Stimulated activated effector memory CD8-positive, alpha-beta T cell treated with anti-CD3 and anti-CD28 coated beads, Interleukin-12 subunit alpha, Interleukin-12 subunit beta, amount 100 ng/mL, for 72 hours (primary cell): ENCODE measurements around the gene CYBA.
A peak's percentile ranks its signal among the peaks of the same experiment; 100 is the strongest.

Experiments
- ATAC-seq: fragments of 150-1000 bp; cut with Tn5 transposase; 2 replicates; pipeline ENCODE4 v1.10.0; 2021
- DNase-seq, 2 donors: peaks; one replicate each; pipeline ENCODE4 v3.0.0; 2021 to 2022; ENCODE audit warnings: low spot score in 2 of 2
- H3K27ac Mint-ChIP-seq: one replicate; pipeline ENCODE4 v1.8.0; 2022; ENCODE audit warnings: mild to moderate bottlenecking, mixed read lengths
- H3K36me3 Mint-ChIP-seq: one replicate; pipeline ENCODE4 v1.8.0; 2022; ENCODE audit warnings: mild to moderate bottlenecking, mixed read lengths
- H3K4me1 Mint-ChIP-seq: one replicate; pipeline ENCODE4 v1.8.0; 2022; ENCODE audit warnings: mixed read lengths
- H3K4me3 Mint-ChIP-seq: one replicate; pipeline ENCODE4 v1.8.0; 2022; ENCODE audit warnings: mild to moderate bottlenecking, mixed read lengths
- H3K9me3 Mint-ChIP-seq: one replicate; pipeline ENCODE4 v1.8.0; 2022; ENCODE audit warnings: mixed read lengths

CYBA gene

DNA sequence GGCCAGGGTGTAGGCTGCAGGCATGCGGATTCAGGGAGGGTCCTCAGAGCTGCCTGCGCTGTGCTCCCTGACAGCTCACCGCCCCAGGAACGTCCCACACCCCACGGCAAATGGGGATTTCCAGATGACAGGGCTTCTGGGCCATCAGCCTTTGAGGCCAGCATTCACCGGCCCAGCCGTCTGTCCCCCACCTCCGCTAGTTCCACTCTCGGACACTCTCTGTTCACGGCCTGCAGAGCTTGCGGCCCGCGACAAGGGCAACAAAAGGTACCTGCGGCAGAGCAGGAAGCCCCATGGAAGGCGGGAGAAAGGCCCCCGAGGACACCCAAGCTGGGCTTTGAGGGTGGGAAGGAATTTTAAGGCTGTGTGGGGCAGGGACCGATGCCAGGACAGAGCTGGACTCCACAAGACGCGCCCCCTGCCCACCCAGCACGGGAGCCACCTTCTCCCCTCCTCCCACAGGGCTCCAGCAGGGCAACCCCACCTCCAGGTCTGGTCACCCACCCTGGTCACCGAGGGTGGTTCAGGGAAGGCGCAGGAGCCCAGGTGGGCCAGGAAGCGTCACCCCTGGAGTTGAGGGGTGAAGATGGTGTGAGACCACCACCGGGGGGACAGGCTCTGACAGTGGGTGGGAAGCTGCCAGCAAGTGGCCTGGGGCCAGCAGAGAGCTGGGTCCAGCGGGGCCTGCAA lies 5.6 kb upstream of the CYBA start:
- Mint-ChIP-seq H3K4me1 (peaks cover 34% of the 10 kb centered on the region), H3K27ac (no peak overlapping the region), H3K9me3 (no peaks in the 10 kb centered on the region), H3K4me3 (no peak overlapping the region), H3K36me3 (peaks cover 75% of the 10 kb centered on the region)
- no peak for ATAC-seq
- no peak for DNase-seq

DNA sequence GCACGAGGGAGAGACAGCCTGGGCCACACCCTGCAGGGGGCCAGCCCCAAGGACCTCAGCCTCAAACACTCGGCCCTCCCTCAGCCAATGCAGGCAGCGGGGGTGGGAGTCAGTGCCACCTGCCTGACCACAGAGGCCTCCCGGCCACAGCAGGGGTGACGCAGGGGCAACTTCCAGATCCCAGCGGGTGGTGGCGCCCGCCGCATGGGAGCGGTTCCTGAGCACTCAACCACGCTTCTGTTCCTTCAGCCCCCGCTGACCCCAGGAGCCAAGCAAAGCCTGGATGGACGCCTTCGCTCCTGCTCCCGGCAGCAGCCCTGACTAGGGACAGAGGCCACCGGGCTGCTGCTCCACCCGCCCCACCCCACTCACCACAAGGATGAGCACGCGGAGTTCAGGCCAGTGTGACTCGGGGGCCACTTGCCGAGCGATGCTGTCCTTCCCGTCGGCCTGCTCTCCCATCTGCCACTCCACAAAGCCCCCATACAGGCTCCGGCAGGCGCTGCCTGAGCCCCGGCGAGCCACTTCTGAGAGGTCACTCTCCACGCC lies 5.0 kb upstream of the CYBA start:
- DNase-seq (no peak), ATAC-seq (no peak)
- H3K4me3 Mint-ChIP-seq = no peak overlapping the region
- peaks cover 75% of the 10 kb centered on the region for H3K36me3 Mint-ChIP-seq
- H3K9me3 Mint-ChIP-seq = no peaks in the 10 kb centered on the region
- H3K27ac Mint-ChIP-seq = no peak overlapping the region
- H3K4me1 Mint-ChIP-seq = peaks cover 33% of the 10 kb centered on the region

DNA sequence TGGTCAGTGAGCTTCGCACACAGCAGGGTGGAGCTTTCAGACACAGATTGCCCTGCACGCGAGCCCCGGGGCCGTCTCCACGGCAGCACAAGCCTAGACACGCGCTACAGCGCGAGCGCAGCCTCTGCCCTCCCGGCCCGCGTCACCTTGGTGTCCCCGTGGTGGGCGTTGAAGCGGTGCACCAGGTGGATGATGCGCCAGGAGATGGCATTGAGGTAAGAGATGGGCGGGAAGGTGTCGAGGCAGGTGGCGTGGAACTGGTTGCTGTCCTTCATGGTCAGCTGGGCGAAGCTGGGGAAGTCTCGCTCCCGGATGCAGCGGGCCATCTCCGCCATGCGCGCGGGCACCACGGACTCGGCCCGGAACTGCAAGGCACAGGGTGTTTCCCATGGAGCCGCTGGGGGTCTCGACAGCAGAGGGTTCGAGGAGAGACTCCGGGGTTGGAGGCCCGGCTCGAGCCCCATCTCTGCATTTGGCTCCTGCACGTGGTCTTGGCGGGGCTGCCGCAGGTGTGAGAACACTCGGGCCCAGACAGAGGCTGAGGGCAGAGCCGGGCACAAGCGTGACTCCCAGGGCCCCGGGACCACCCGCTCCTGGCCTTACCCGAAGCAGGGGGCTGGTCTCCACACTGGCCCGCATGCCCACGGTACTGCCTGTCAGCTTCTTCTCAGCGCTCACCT lies 4.3 kb upstream of the CYBA start:
- Mint-ChIP-seq H3K9me3 (no peaks in the 10 kb centered on the region), H3K27ac (peak overlapping the region; percentile 83), H3K4me1 (peaks cover 34% of the 10 kb centered on the region), H3K4me3 (no peak overlapping the region), H3K36me3 (peaks cover 78% of the 10 kb centered on the region)
- no peak for ATAC-seq
- no peak for DNase-seq

DNA sequence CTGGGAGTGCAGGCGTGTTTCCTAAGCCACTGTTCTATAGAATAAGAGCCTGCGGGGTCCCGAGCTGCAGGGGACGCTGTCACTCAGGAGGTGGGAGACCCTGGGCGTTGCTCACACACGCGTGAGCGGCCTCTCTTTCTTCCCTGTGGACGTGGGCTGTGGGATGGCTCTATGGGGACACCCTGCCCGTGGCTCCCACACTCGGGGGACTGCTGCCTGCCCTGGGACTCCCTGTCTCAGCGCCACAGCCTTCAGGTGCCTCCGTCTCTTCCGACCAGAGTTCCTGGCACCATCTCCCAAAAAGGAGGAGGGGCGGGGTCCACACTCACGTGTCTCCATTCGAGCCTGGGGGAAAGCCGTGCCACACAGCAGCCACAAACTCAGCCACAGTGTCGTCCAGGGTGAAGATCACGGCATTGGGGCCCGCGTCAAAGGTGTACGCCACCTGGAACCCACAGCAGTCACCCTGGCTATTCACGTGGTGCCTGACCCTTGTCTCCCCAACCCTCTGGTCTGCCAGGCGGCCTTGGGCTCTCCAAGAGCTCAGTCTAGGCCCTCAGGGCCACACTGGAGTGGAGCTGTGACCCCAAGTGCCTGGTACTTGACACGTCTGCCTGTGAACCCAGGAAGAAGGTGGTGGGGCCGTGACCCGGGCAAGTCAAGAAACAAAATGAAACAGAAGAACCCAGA lies 3.7 kb upstream of the CYBA start:
- Mint-ChIP-seq H3K36me3 (peaks cover 78% of the 10 kb centered on the region), H3K27ac (peak overlapping the region; percentile 83), H3K4me1 (peaks cover 41% of the 10 kb centered on the region), H3K4me3 (no peak overlapping the region), H3K9me3 (no peaks in the 10 kb centered on the region)
- no peak for DNase-seq
- ATAC-seq = no peak

GRCh38 chr16:88653596-88654362 lies 2.9 kb upstream of the CYBA start:
- no peak for ATAC-seq
- no peak overlapping the region for H3K4me3 Mint-ChIP-seq
- DNase-seq = no peak
- peaks cover 43% of the 10 kb centered on the region for H3K4me1 Mint-ChIP-seq
- H3K36me3 Mint-ChIP-seq = peaks cover 81% of the 10 kb centered on the region
- H3K9me3 Mint-ChIP-seq = no peaks in the 10 kb centered on the region
- peak overlapping the region; percentile 74 for H3K27ac Mint-ChIP-seq

- ATAC-seq (no peak), DNase-seq (no peak)
- H3K4me3 Mint-ChIP-seq = no peak overlapping the region
- H3K36me3 Mint-ChIP-seq = peaks cover 81% of the 10 kb centered on the region
- peak overlapping the region; percentile 74 for H3K27ac Mint-ChIP-seq
- H3K9me3 Mint-ChIP-seq = no peaks in the 10 kb centered on the region
- peaks cover 41% of the 10 kb centered on the region for H3K4me1 Mint-ChIP-seq
Observed at GRCh38 chr16:88653101-88653500, 2.2 kb upstream of the CYBA start.

GRCh38 chr16:88652762-88653063 lies 1.9 kb upstream of the CYBA start:
- H3K9me3 Mint-ChIP-seq = no peaks in the 10 kb centered on the region
- ATAC-seq = no peak
- H3K27ac Mint-ChIP-seq = peak overlapping the region; percentile 74
- DNase-seq = no peak
- no peak overlapping the region for H3K4me3 Mint-ChIP-seq
- peaks cover 41% of the 10 kb centered on the region for H3K4me1 Mint-ChIP-seq
- peaks cover 77% of the 10 kb centered on the region for H3K36me3 Mint-ChIP-seq

- no peak for ATAC-seq
- H3K36me3 Mint-ChIP-seq = peaks cover 73% of the 10 kb centered on the region
- peak overlapping the region; percentile 84 for H3K4me3 Mint-ChIP-seq
Observed at GRCh38 chr16:88651989-88652761, 1.3 kb upstream of the CYBA start.

DNA sequence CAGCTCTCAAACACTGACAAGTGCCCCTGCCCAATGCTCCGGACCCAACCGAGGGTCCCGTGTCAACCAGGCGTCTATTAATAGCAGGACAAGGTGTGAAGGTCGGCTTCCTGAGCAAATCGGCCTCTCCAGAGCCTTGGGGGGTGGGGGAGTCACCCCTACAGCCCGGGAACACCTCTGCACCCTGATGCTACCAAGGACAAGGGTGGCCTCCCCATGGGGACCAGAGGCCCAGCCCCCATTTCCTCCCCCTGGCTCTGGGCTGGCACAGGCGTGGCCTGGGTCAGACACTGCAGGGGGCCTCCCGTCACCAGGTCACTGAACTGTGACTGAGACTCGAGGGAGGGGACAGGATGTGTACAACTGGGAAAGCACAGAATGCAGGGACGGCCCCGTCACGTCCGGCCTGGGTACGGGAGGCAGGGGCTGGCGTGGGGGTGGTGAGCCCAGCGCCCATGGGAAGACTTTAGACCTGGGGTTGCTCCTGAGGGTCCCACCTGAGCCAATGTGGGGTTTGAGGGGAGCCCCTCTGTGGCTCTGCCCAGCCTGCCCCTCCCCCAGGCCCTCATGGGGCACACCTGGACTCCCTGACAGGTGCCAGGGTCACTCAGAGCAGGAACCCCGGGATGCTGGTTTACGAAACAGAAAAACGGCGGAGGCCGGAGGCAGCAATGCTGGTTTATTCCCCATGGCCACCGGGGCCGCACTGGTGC lies 579 bp upstream of the CYBA start:
- Mint-ChIP-seq H3K4me3 (peak overlapping the region; percentile 84), H3K4me1 (peaks cover 41% of the 10 kb centered on the region), H3K9me3 (no peaks in the 10 kb centered on the region), H3K36me3 (peaks cover 73% of the 10 kb centered on the region), H3K27ac (peak overlapping the region; percentile 95)
- peak; percentile 68 to 93 for DNase-seq
- ATAC-seq = peak; percentile 92

More at GRCh38 chr16:88651989-88652761, 1.3 kb upstream of the CYBA start:
- no peak for DNase-seq
- Mint-ChIP-seq H3K9me3 (no peaks in the 10 kb centered on the region), H3K27ac (peak overlapping the region; percentile 95), H3K4me1 (peaks cover 41% of the 10 kb centered on the region)

- H3K27ac Mint-ChIP-seq = peak overlapping the region; percentile 95
- no peaks in the 10 kb centered on the region for H3K9me3 Mint-ChIP-seq
- peaks cover 76% of the 10 kb centered on the region for H3K36me3 Mint-ChIP-seq
- peak overlapping the region; percentile 84 for H3K4me3 Mint-ChIP-seq
- DNase-seq (peak in 1 of 2 donors; percentile 79), ATAC-seq (no peak)
- H3K4me1 Mint-ChIP-seq = peaks cover 44% of the 10 kb centered on the region
Observed at GRCh38 chr16:88649924-88650748, 717 bp downstream of the CYBA start.

DNA sequence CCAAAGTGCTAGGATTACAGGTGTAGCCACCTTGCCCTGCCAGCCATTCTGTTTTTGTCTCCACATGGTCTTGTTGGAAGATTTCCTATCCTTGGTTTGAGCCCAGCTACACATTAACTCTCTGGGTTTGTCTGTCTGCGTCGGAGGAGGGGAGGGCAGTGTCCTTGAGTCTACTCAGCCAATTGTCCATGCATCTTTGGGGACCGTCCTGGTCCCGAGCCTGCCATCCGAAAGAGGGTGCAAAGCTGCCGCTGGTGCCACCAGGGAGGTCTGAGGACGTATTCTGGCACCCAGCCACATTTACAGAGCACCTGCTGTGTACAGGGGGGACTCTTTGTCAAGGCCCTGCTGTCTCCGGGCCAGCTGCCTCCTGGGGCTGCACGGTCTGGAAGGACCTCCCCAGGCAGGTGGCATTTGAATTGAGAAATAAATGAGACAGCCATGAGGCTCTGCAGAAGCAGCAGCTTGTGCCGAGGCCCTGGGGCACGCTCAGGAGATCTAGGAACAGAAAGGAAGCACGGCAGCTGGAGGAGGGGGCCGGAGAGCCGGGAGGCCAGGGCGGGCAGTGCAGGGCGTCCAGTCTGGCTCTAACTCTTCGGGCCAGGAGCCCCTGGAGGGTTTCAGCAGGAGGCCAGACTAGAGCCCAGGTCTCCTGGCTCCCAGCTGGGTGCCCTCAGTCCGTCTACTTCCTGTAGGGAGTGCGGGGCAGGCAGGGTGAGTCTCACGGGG lies 1.5 kb downstream of the CYBA start:
- Mint-ChIP-seq H3K4me1 (peaks cover 47% of the 10 kb centered on the region), H3K9me3 (no peaks in the 10 kb centered on the region), H3K27ac (peak overlapping the region; percentile 95), H3K36me3 (peaks cover 77% of the 10 kb centered on the region), H3K4me3 (peak overlapping the region; percentile 84)
- ATAC-seq = no peak
- no peak for DNase-seq

GRCh38 chr16:88647178-88648070 lies 3.4 kb downstream of the CYBA start:
- Mint-ChIP-seq H3K27ac (no peak overlapping the region), H3K4me1 (peaks cover 40% of the 10 kb centered on the region), H3K36me3 (peaks cover 80% of the 10 kb centered on the region), H3K9me3 (no peaks in the 10 kb centered on the region), H3K4me3 (no peak overlapping the region)
- ATAC-seq = no peak
- no peak for DNase-seq
